Mammary epithelial cell (primary cell): ENCODE data around the gene TRIM52.

Source experiments
- CTCF ChIP-seq, 2 donors: IDR thresholded peaks in 1 of 2; conservative IDR thresholded peaks in 1 of 2; 2 replicates each; pipeline ENCODE4 v1.5.1; 2011 to 2012; ENCODE audit warnings: inconsistent platforms in 2 of 2, low read length in 2 of 2, mild to moderate bottlenecking in 2 of 2, control low read depth in 1 of 2, low read depth in 1 of 2; ENCODE audit not compliant: insufficient read depth in 1 of 2; ENCODE audit errors: extremely low read depth in 1 of 2
- EZH2 ChIP-seq: IDR thresholded peaks from 2 replicates; pipeline ENCODE4 v1.6.1; 2012; ENCODE audit warnings: low read length, inconsistent platforms, borderline replicate concordance

- TF ChIP-seq CTCF (conservative IDR thresholded peaks at IDR 0.05 in 1 of 2, IDR thresholded peaks at IDR 0.05 in 1 of 2; ENCODE audit: extremely low read depth in 1 of 2, insufficient read depth in 1 of 2, low read depth in 1 of 2, low read length in 2 of 2), result no peak
- TF ChIP-seq EZH2, result no peak
Measured at GRCh38 chr5:181281984-181282316, 21.0 kb upstream of the TRIM52 start.
